Measurements from ENCODE around the gene MBD3.

- TF ChIP-seq CTCF (IDR thresholded peaks at IDR 0.05; ENCODE audit: low read length) (no peak), EZH2 (optimal IDR thresholded peaks at IDR 0.05; ENCODE audit: low read depth, low read length) (no peak), EZH2phosphoT487 (IDR thresholded peaks at IDR 0.05; ENCODE audit: low read length) (no peak)
These were observed 15.4 kb downstream of the MBD3 start for GRCh38 chr19:1577090-1577928.
